ENCODE results near the gene NUCKS1.
A peak's percentile ranks its signal among the peaks of the same experiment; 100 is the strongest.
"Not testable (repeated sequence)": the region's sequence is repeated elsewhere in the genome, so short reads cannot be mapped to it uniquely, and the experiment has no call there.

NUCKS1 gene

GRCh38 chr1:205726619-205727125 lies 23.3 kb downstream of the NUCKS1 start:
- no peak for DNase-seq

- DNase-seq: no peak
These were observed 24.5 kb downstream of the NUCKS1 start for GRCh38 chr1:205725514-205725913.

GRCh38 chr1:205720740-205721139 lies 29.2 kb downstream of the NUCKS1 start:
- DNase-seq: not testable (repeated sequence)

GRCh38 chr1:205719762-205720161 lies 30.2 kb downstream of the NUCKS1 start:
- DNase-seq: no peak

- DNase-seq: no peak
These were observed 31.0 kb downstream of the NUCKS1 start for GRCh38 chr1:205719015-205719414.

- DNase-seq: no peak
These were observed 33.4 kb downstream of the NUCKS1 start for GRCh38 chr1:205716371-205717132.

GRCh38 chr1:205715628-205716027 lies 34.4 kb downstream of the NUCKS1 start:
- no peak for DNase-seq

GRCh38 chr1:205714906-205715246 lies 35.1 kb downstream of the NUCKS1 start:
- DNase-seq: no peak

GRCh38 chr1:205714190-205714905 lies 35.6 kb downstream of the NUCKS1 start:
- DNase-seq: no peak

- peak; percentile 54 for DNase-seq
These were observed 38.6 kb downstream of the NUCKS1 start for GRCh38 chr1:205711105-205712048.

- DNase-seq: no peak
These were observed 39.5 kb downstream of the NUCKS1 start for GRCh38 chr1:205710201-205711062.

- DNase-seq: no peak
These were observed 40.3 kb downstream of the NUCKS1 start for GRCh38 chr1:205709640-205710039.

GRCh38 chr1:205709059-205709398 lies 41.0 kb downstream of the NUCKS1 start:
- DNase-seq: no peak

- no peak for DNase-seq
These were observed 43.1 kb downstream of the NUCKS1 start for GRCh38 chr1:205706601-205707502.

- DNase-seq: no peak
These were observed 45.1 kb downstream of the NUCKS1 start for GRCh38 chr1:205704903-205705302.

GRCh38 chr1:205703072-205703471 lies 46.9 kb downstream of the NUCKS1 start:
- no peak for DNase-seq

- DNase-seq: no peak
These were observed 48.1 kb downstream of the NUCKS1 start for GRCh38 chr1:205701891-205702290.

- no peak for DNase-seq
These were observed 48.6 kb downstream of the NUCKS1 start for GRCh38 chr1:205701420-205701819.

- no peak for DNase-seq
These were observed 49.0 kb downstream of the NUCKS1 start for GRCh38 chr1:205700865-205701401.

- DNase-seq: no peak
These were observed 50.6 kb downstream of the NUCKS1 start for GRCh38 chr1:205699416-205699815.

GRCh38 chr1:205698921-205699320 lies 51.1 kb downstream of the NUCKS1 start:
- no peak for DNase-seq
